H1 (cell line): ENCODE data around the gene NAV3. TPM values are rescaled to one million over a fixed set of nuclear protein-coding genes. Genes with fewer than 3 reads are reported as not detected.

Experiments used
- GABPA ChIP-seq: IDR thresholded peaks from 2 replicates; pipeline ENCODE4 v1.6.1; 2011; ENCODE audit warnings: mild to moderate bottlenecking, low read length, moderate library complexity, borderline replicate concordance; ENCODE audit not compliant: insufficient read depth
- PHF8 ChIP-seq: fragments of 200-600 bp; sonication (generic); conservative IDR thresholded peaks from 2 replicates; pipeline ENCODE4 v1.7.1; 2012; ENCODE audit warnings: low read depth, mild to moderate bottlenecking, inconsistent platforms, low read length, moderate library complexity
- SP4 ChIP-seq: IDR thresholded peaks from 2 replicates; pipeline ENCODE4 v1.6.1; 2012; ENCODE audit warnings: low read length, inconsistent platforms
- TBP ChIP-seq: IDR thresholded peaks from 2 replicates; pipeline ENCODE4 v1.6.1; 2011; ENCODE audit warnings: low read depth, low read length, improper control_type of control experiment
- polyA plus RNA-seq, 7 experiments: library from polyadenylated mRNA; depleted of rRNA in 3 of 7; stranded (reverse) in 5 of 7; unstranded in 2 of 7; fragments of >200 nt in 5 of 7; fragments of 200-250 nt in 2 of 7; gene quantifications; 1 replicate in 5 of 7; 2 replicates in 1 of 7; 4 replicates in 1 of 7; pipeline versions ENCODE4 v1.2.1 to v1.2.3, GENCODE V29; 2011 to 2013; ENCODE audit warnings: missing spikeins in 2 of 7, mixed read lengths in 2 of 7
- total RNA-seq: library from RNA; stranded (reverse); fragmentation: NEBNext Ultra II Directional; extraction: Animal tissue kit (Norgen Biotek cat#: 25700); gene quantifications from 2 replicates; pipeline ENCODE4 v1.2.1, GENCODE V29; 2021

NAV3 gene
- total and polyA plus RNA-seq, 2 of the 8 experiments (the other 6 are each of a cell fraction or from before 2014, with no cell fraction given) = 0.47 to 5.0 TPM

GRCh38 chr12:78181544-78182162 is 351.0 kb downstream of the NAV3 start (continued):
- TF ChIP-seq GABPA (no peak), SP4 (no peak), TBP (no peak), PHF8 (no peak)
